H1 (cell line): ENCODE measurements around the gene ESYT2.

Experiments used
- CHD2 ChIP-seq: IDR thresholded peaks from 2 replicates; pipeline ENCODE4 v1.6.1; 2012; ENCODE audit warnings: low read length, improper control_type of control experiment
- EZH2 ChIP-seq: fragments of 200-600 bp; sonication (generic); IDR thresholded peaks from 2 replicates; pipeline ENCODE4 v1.7.1; 2012; ENCODE audit warnings: low read depth, mild to moderate bottlenecking, moderate library complexity, low read length, inconsistent platforms; ENCODE audit not compliant: severe bottlenecking
- FOSL1 ChIP-seq: IDR thresholded peaks from 2 replicates; pipeline ENCODE4 v1.6.1; 2011; ENCODE audit warnings: mild to moderate bottlenecking, low read depth, low read length, moderate library complexity; ENCODE audit not compliant: insufficient read depth
- JUN ChIP-seq: IDR thresholded peaks from 2 replicates; pipeline ENCODE4 v1.6.1; 2011; ENCODE audit warnings: low read depth, mild to moderate bottlenecking, improper control_type of control experiment, low read length
- PHF8 ChIP-seq: fragments of 200-600 bp; sonication (generic); conservative IDR thresholded peaks from 2 replicates; pipeline ENCODE4 v1.7.1; 2012; ENCODE audit warnings: low read depth, mild to moderate bottlenecking, inconsistent platforms, low read length, moderate library complexity
- POLR2A ChIP-seq, 2 experiments: IDR thresholded peaks; 1 replicate in 1 of 2; 2 replicates in 1 of 2; pipeline ENCODE4 v1.6.1; 2011; ENCODE audit warnings: low read depth in 2 of 2, low read length in 2 of 2, mild to moderate bottlenecking in 2 of 2; ENCODE audit errors: control extremely low read depth in 1 of 2
- RAD21 ChIP-seq, 2 experiments: IDR thresholded peaks in 1 of 2; conservative IDR thresholded peaks in 1 of 2; 2 replicates each; pipeline ENCODE4 v1.6.1; 2011; ENCODE audit warnings: low read depth in 2 of 2, low read length in 2 of 2, improper control_type of control experiment in 1 of 2, inconsistent platforms in 1 of 2, mild to moderate bottlenecking in 1 of 2, moderate library complexity in 1 of 2
- SP2 ChIP-seq: IDR thresholded peaks from 2 replicates; pipeline ENCODE4 v1.6.1; 2012; ENCODE audit warnings: mild to moderate bottlenecking, low read length, inconsistent platforms
- ZNF274 ChIP-seq: IDR thresholded peaks from 2 replicates; pipeline ENCODE4 v1.7.0; 2012; ENCODE audit warnings: low read length, borderline replicate concordance; ENCODE audit errors: extremely low read depth
- TF ChIP-seq, protein P1 (sequence below), 3 experiments: IDR thresholded peaks; 1 replicate in 2 of 3; 2 replicates in 1 of 3; pipeline versions ENCODE4 v1.5.1 to v1.6.1; 2011; ENCODE audit warnings: low read length in 3 of 3, mild to moderate bottlenecking in 3 of 3, inconsistent platforms in 2 of 3, low read depth in 1 of 3, moderate library complexity in 1 of 3; ENCODE audit not compliant: insufficient read depth in 1 of 3; ENCODE audit errors: control extremely low read depth in 1 of 3
- TF ChIP-seq, protein P2 (sequence below): IDR thresholded peaks from 2 replicates; pipeline ENCODE4 v1.6.1; 2011; ENCODE audit warnings: low read length, improper control_type of control experiment
- TF ChIP-seq, protein P3 (sequence below): IDR thresholded peaks from 2 replicates; pipeline ENCODE4 v1.6.1; 2011; ENCODE audit warnings: low read depth, mild to moderate bottlenecking, low read length; ENCODE audit not compliant: insufficient read depth

DNA sequence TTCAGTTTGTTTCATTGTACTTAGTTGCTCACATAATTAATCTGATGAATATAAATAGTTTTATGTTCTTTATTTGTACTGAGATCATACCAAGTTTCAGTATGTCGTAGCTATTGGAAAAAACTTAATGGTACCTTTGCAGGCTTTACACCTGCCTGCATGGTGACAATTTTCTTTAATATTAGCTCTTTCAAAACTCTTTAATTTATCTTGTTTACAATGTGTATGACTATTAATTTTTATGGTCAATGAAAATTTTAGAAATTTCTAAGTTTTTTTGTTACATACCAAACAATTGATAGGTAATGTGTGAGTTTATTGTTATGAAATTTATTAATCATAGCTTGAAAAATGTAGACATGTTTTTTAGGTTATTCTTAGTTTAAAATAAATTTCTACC lies 31.1 kb upstream of the ESYT2 start:
- TF ChIP-seq, protein P1, sequence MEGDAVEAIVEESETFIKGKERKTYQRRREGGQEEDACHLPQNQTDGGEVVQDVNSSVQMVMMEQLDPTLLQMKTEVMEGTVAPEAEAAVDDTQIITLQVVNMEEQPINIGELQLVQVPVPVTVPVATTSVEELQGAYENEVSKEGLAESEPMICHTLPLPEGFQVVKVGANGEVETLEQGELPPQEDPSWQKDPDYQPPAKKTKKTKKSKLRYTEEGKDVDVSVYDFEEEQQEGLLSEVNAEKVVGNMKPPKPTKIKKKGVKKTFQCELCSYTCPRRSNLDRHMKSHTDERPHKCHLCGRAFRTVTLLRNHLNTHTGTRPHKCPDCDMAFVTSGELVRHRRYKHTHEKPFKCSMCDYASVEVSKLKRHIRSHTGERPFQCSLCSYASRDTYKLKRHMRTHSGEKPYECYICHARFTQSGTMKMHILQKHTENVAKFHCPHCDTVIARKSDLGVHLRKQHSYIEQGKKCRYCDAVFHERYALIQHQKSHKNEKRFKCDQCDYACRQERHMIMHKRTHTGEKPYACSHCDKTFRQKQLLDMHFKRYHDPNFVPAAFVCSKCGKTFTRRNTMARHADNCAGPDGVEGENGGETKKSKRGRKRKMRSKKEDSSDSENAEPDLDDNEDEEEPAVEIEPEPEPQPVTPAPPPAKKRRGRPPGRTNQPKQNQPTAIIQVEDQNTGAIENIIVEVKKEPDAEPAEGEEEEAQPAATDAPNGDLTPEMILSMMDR (IDR thresholded peaks at IDR 0.05; ENCODE audit: control extremely low read depth in 1 of 3, insufficient read depth in 1 of 3, low read depth in 1 of 3, low read length in 3 of 3) = no peak
- TF ChIP-seq RAD21 (IDR thresholded peaks at IDR 0.05 in 1 of 2, conservative IDR thresholded peaks at IDR 0.05 in 1 of 2; ENCODE audit: low read depth in 2 of 2, low read length in 2 of 2) (no peak), EZH2 (no peak), ZNF274 (no peak), JUN (no peak), PHF8 (no peak), FOSL1 (no peak), POLR2A (IDR thresholded peaks at IDR 0.05; ENCODE audit: control extremely low read depth in 1 of 2, low read depth in 2 of 2, low read length in 2 of 2) (no peak), SP2 (no peak), CHD2 (no peak)
- TF ChIP-seq, protein P2, sequence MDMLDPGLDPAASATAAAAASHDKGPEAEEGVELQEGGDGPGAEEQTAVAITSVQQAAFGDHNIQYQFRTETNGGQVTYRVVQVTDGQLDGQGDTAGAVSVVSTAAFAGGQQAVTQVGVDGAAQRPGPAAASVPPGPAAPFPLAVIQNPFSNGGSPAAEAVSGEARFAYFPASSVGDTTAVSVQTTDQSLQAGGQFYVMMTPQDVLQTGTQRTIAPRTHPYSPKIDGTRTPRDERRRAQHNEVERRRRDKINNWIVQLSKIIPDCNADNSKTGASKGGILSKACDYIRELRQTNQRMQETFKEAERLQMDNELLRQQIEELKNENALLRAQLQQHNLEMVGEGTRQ = no peak
- TF ChIP-seq, protein P3, sequence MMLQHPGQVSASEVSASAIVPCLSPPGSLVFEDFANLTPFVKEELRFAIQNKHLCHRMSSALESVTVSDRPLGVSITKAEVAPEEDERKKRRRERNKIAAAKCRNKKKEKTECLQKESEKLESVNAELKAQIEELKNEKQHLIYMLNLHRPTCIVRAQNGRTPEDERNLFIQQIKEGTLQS = no peak
